Measurements from ENCODE around the gene FAM83D. TPM values are rescaled to one million over a fixed set of nuclear protein-coding genes. Genes with fewer than 3 reads are reported as not detected.

The FAM83D gene
- total RNA-seq, 1 experiment from 2014 or later: 66.9 TPM

DNA sequence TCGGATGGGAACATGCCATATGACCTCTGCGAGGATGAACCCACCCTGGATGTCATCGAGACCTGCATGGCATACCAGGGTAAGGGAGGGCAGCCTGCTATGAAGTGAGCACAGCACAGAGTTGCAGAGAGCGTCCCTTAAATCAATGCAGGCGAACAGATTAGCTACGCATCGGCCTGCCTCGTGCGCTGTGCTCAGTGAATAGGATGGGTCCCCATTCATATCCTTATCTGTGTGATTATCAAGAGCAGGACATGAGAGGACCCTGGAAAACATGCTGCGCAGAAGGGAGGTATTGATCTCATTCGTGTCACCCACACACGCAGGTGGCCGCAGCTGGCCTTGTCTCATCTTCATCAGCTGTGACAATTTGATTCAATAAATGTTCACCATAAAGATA lies 25.6 kb upstream of the FAM83D start:
- TF ChIP-seq, protein P1, sequence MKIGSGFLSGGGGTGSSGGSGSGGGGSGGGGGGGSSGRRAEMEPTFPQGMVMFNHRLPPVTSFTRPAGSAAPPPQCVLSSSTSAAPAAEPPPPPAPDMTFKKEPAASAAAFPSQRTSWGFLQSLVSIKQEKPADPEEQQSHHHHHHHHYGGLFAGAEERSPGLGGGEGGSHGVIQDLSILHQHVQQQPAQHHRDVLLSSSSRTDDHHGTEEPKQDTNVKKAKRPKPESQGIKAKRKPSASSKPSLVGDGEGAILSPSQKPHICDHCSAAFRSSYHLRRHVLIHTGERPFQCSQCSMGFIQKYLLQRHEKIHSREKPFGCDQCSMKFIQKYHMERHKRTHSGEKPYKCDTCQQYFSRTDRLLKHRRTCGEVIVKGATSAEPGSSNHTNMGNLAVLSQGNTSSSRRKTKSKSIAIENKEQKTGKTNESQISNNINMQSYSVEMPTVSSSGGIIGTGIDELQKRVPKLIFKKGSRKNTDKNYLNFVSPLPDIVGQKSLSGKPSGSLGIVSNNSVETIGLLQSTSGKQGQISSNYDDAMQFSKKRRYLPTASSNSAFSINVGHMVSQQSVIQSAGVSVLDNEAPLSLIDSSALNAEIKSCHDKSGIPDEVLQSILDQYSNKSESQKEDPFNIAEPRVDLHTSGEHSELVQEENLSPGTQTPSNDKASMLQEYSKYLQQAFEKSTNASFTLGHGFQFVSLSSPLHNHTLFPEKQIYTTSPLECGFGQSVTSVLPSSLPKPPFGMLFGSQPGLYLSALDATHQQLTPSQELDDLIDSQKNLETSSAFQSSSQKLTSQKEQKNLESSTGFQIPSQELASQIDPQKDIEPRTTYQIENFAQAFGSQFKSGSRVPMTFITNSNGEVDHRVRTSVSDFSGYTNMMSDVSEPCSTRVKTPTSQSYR (CRISPR knock-in tag; IDR thresholded peaks at IDR 0.05): no peak
- TF ChIP-seq FOXK1 (CRISPR knock-in tag; IDR thresholded peaks at IDR 0.05) (no peak), IRF2 (CRISPR knock-in tag; IDR thresholded peaks at IDR 0.05; ENCODE audit: borderline replicate concordance, low read depth) (no peak), CREB1 (CRISPR knock-in tag; IDR thresholded peaks at IDR 0.05) (no peak), ZNF416 (CRISPR knock-in tag; IDR thresholded peaks at IDR 0.05) (no peak), FOXP1 (CRISPR knock-in tag; IDR thresholded peaks at IDR 0.05; ENCODE audit: borderline replicate concordance) (no peak), ZNF121 (CRISPR knock-in tag; IDR thresholded peaks at IDR 0.05) (no peak), SMAD3 (CRISPR knock-in tag; IDR thresholded peaks at IDR 0.05; ENCODE audit: borderline replicate concordance) (no peak), SMAD4 (CRISPR knock-in tag; IDR thresholded peaks at IDR 0.05) (no peak), ZNF232 (CRISPR knock-in tag; IDR thresholded peaks at IDR 0.05) (no peak), GRHL2 (CRISPR knock-in tag; IDR thresholded peaks at IDR 0.05; ENCODE audit: insufficient replicate concordance, severe bottlenecking) (no peak), TEAD4 (CRISPR knock-in tag; IDR thresholded peaks at IDR 0.05) (no peak)
- TF ChIP-seq, protein P2, sequence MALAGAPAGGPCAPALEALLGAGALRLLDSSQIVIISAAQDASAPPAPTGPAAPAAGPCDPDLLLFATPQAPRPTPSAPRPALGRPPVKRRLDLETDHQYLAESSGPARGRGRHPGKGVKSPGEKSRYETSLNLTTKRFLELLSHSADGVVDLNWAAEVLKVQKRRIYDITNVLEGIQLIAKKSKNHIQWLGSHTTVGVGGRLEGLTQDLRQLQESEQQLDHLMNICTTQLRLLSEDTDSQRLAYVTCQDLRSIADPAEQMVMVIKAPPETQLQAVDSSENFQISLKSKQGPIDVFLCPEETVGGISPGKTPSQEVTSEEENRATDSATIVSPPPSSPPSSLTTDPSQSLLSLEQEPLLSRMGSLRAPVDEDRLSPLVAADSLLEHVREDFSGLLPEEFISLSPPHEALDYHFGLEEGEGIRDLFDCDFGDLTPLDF (CRISPR knock-in tag; IDR thresholded peaks at IDR 0.05): no peak
- TF ChIP-seq, protein P3, sequence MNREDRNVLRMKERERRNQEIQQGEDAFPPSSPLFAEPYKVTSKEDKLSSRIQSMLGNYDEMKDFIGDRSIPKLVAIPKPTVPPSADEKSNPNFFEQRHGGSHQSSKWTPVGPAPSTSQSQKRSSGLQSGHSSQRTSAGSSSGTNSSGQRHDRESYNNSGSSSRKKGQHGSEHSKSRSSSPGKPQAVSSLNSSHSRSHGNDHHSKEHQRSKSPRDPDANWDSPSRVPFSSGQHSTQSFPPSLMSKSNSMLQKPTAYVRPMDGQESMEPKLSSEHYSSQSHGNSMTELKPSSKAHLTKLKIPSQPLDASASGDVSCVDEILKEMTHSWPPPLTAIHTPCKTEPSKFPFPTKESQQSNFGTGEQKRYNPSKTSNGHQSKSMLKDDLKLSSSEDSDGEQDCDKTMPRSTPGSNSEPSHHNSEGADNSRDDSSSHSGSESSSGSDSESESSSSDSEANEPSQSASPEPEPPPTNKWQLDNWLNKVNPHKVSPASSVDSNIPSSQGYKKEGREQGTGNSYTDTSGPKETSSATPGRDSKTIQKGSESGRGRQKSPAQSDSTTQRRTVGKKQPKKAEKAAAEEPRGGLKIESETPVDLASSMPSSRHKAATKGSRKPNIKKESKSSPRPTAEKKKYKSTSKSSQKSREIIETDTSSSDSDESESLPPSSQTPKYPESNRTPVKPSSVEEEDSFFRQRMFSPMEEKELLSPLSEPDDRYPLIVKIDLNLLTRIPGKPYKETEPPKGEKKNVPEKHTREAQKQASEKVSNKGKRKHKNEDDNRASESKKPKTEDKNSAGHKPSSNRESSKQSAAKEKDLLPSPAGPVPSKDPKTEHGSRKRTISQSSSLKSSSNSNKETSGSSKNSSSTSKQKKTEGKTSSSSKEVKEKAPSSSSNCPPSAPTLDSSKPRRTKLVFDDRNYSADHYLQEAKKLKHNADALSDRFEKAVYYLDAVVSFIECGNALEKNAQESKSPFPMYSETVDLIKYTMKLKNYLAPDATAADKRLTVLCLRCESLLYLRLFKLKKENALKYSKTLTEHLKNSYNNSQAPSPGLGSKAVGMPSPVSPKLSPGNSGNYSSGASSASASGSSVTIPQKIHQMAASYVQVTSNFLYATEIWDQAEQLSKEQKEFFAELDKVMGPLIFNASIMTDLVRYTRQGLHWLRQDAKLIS (CRISPR knock-in tag; IDR thresholded peaks at IDR 0.05; ENCODE audit: borderline replicate concordance): no peak
- TF ChIP-seq, protein P4, sequence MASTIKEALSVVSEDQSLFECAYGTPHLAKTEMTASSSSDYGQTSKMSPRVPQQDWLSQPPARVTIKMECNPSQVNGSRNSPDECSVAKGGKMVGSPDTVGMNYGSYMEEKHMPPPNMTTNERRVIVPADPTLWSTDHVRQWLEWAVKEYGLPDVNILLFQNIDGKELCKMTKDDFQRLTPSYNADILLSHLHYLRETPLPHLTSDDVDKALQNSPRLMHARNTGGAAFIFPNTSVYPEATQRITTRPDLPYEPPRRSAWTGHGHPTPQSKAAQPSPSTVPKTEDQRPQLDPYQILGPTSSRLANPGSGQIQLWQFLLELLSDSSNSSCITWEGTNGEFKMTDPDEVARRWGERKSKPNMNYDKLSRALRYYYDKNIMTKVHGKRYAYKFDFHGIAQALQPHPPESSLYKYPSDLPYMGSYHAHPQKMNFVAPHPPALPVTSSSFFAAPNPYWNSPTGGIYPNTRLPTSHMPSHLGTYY (CRISPR knock-in tag; IDR thresholded peaks at IDR 0.05): no peak
- TF ChIP-seq, protein P5, sequence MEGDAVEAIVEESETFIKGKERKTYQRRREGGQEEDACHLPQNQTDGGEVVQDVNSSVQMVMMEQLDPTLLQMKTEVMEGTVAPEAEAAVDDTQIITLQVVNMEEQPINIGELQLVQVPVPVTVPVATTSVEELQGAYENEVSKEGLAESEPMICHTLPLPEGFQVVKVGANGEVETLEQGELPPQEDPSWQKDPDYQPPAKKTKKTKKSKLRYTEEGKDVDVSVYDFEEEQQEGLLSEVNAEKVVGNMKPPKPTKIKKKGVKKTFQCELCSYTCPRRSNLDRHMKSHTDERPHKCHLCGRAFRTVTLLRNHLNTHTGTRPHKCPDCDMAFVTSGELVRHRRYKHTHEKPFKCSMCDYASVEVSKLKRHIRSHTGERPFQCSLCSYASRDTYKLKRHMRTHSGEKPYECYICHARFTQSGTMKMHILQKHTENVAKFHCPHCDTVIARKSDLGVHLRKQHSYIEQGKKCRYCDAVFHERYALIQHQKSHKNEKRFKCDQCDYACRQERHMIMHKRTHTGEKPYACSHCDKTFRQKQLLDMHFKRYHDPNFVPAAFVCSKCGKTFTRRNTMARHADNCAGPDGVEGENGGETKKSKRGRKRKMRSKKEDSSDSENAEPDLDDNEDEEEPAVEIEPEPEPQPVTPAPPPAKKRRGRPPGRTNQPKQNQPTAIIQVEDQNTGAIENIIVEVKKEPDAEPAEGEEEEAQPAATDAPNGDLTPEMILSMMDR (IDR thresholded peaks at IDR 0.05): no peak
- TF ChIP-seq, protein P6, sequence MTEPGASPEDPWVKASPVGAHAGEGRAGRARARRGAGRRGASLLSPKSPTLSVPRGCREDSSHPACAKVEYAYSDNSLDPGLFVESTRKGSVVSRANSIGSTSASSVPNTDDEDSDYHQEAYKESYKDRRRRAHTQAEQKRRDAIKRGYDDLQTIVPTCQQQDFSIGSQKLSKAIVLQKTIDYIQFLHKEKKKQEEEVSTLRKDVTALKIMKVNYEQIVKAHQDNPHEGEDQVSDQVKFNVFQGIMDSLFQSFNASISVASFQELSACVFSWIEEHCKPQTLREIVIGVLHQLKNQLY (CRISPR knock-in tag; IDR thresholded peaks at IDR 0.05): no peak

More for the DNA sequence above, 25.6 kb upstream of the FAM83D start:
- Mint-ChIP-seq H3K4me3 (no peak overlapping the region), H3K9me3 (peaks cover 10% of the 10 kb centered on the region), H3K27me3 (ENCODE audit: low read depth) (no peaks in the 10 kb centered on the region), H3K27ac (no peak overlapping the region), H3K4me1 (no peaks in the 10 kb centered on the region), H3K36me3 (peaks cover 23% of the 10 kb centered on the region)
- ATAC-seq: no peak
- no peak for DNase-seq (ENCODE audit: low spot score)
- CTCF ChIA-PET: interaction anchor here (0.7 kb wide), 1 partner anchor 150 kb away, joined by 3 read pairs; no protein-coding TSS in a partner anchor
- POLR2A ChIA-PET: no interaction called here
